ENCODE measurements around the gene MDM1.

MDM1 gene

GRCh38 chr12:68342966-68343365, 10.8 kb upstream of the MDM1 start:
- TF ChIP-seq BACH2 (CRISPR knock-in tag; IDR thresholded peaks at IDR 0.05; ENCODE audit: borderline replicate concordance), result no peak
- no peak for TF ChIP-seq ZNF8 (CRISPR knock-in tag; IDR thresholded peaks at IDR 0.05)
- ATAC-seq, result no peak

GRCh38 chr12:68341822-68342221, 9.7 kb upstream of the MDM1 start:
- TF ChIP-seq ZFP3 (CRISPR knock-in tag; IDR thresholded peaks at IDR 0.05), result no peak
- no peak for TF ChIP-seq OSR1 (CRISPR knock-in tag; IDR thresholded peaks at IDR 0.05)
- TF ChIP-seq PPARA (CRISPR knock-in tag; IDR thresholded peaks at IDR 0.05; ENCODE audit: borderline replicate concordance), result no peak
- no peak for TF ChIP-seq TCF4 (CRISPR knock-in tag; IDR thresholded peaks at IDR 0.05; ENCODE audit: borderline replicate concordance)
- no peak for TF ChIP-seq SNAI2 (CRISPR knock-in tag; IDR thresholded peaks at IDR 0.05)

GRCh38 chr12:68340404-68341270, 8.5 kb upstream of the MDM1 start:
- ATAC-seq, result peak; percentile 38
- TF ChIP-seq TSHZ2 (CRISPR knock-in tag; IDR thresholded peaks at IDR 0.05) (no peak), RARB (CRISPR knock-in tag; IDR thresholded peaks at IDR 0.05) (no peak), CSRNP3 (CRISPR knock-in tag; IDR thresholded peaks at IDR 0.05) (no peak), ZNF70 (CRISPR knock-in tag; IDR thresholded peaks at IDR 0.05) (no peak), BACH2 (CRISPR knock-in tag; IDR thresholded peaks at IDR 0.05; ENCODE audit: borderline replicate concordance) (no peak), ESRRG (CRISPR knock-in tag; IDR thresholded peaks at IDR 0.05) (no peak), SNAI2 (CRISPR knock-in tag; IDR thresholded peaks at IDR 0.05) (no peak)

More at GRCh38 chr12:68341822-68342221, 9.7 kb upstream of the MDM1 start:
- no peak for ATAC-seq

- TF ChIP-seq POU6F1 (CRISPR knock-in tag; IDR thresholded peaks at IDR 0.05; ENCODE audit: borderline replicate concordance, low read depth) (no peak), ZNF70 (CRISPR knock-in tag; IDR thresholded peaks at IDR 0.05) (no peak), ZFP3 (CRISPR knock-in tag; IDR thresholded peaks at IDR 0.05) (no peak), CSDC2 (CRISPR knock-in tag; IDR thresholded peaks at IDR 0.05) (no peak), TSHZ2 (CRISPR knock-in tag; IDR thresholded peaks at IDR 0.05) (no peak), ZNF8 (CRISPR knock-in tag; IDR thresholded peaks at IDR 0.05) (no peak), BACH2 (CRISPR knock-in tag; IDR thresholded peaks at IDR 0.05; ENCODE audit: borderline replicate concordance) (no peak), ISL1 (CRISPR knock-in tag; IDR thresholded peaks at IDR 0.05) (no peak), CSRNP3 (CRISPR knock-in tag; IDR thresholded peaks at IDR 0.05) (no peak), ZC3H10 (CRISPR knock-in tag; IDR thresholded peaks at IDR 0.05) (no peak)
- ATAC-seq, result no peak
Observed at GRCh38 chr12:68336889-68337303, 4.7 kb upstream of the MDM1 start.

Measured in SK-N-SH treated with all-trans-retinoic acid at 6 μM for 48 hours (cell line).